Urothelium cell line (cell line): ENCODE measurements around the gene GPRIN3.
A peak's percentile ranks its signal among the peaks of the same experiment; 100 is the strongest.

ENCODE experiments used
- DNase-seq: peaks from one replicate; pipeline ENCODE4 v3.0.0; 2011; ENCODE audit warnings: low spot score, mixed read lengths
- FAIRE-seq: peaks from 2 replicates; lab custom pipeline; 2011; peaks lifted over from hg19 to GRCh38; lab: Jason Lieb, UNC

Gene GPRIN3

DNA sequence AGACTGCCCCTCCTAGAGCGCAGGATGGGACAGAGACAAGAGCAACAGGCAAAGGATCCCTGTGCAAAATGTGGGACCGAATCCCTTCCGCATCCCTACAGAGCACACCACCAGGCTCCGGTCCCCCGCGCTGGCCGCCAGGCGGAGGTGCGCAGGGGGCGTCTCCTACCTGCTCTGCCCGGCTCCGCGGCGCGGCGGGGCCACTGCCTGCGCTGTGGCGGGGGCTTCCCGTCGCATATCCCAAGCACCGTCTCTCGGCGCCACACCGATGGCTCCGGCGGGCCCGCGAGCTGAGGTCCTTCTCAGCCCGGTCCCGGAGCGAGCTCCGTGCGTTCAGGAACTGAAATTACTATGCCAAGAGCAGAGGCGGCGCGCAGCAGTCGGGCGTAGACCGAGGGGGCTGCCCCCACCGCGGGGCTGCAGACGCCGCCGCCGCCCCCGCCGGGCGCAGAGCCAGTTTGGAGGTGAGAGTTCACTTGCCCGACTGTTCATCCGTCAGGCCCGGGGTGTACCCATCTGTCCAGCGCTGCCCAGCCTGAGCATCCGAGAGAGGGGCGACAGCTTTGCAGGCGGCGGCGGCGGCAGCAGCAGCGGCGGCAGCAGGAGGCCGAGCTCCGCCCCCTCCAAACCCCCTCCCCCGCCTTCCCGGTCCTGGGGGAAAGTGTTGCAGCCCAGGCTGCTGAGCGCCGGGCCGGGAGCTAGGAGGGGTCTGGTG is at the start of gene GPRIN3:
Gene GPRIN3 (minus strand): TSS at position 355 of the 715 bp plus-strand sequence. CDS start 57,690 bp downstream, outside the sequence.
- peak; percentile 13 for FAIRE-seq
- peak; percentile 63 for DNase-seq

DNA sequence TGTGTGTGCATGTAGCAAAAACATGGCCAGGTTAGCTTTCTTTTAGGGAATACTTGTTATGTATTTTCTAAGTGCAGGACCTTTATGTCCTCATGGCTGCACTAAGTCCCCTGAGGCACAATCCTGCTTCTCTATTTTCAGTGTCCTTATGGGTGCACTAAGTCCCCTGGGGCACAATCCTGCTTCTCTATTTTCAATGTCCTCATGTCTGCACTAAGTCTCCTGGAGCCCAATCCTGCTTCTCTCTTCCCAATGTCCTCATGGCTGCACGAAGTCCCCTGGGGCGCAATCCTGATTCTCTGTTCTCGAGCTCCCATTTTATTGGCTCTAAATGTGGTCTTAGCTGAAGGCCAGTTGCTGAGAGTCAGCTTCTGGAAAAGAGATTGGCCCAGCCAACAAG is 49.7 kb upstream of the GPRIN3 start:
- FAIRE-seq (no peak), DNase-seq (no peak)

DNA sequence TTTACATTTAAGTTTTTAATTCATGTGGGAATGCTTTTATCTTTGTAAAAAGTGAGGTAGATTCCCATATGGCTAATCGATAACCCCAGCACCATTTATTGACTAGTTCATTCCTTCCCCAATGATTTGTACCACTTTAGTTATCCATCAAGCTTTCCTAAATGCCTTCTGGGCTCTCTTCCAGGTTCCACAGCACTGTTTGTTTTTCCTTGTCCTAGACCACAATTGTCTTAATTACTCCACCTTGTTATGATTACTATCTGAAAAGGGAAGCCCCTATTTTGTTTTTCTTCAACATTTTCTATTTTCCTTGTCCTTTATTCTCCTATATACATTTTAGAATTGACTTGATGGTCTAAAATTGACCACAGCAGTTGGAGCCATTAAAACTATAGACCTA is 48.5 kb upstream of the GPRIN3 start:
- FAIRE-seq (no peak), DNase-seq (no peak)

DNA sequence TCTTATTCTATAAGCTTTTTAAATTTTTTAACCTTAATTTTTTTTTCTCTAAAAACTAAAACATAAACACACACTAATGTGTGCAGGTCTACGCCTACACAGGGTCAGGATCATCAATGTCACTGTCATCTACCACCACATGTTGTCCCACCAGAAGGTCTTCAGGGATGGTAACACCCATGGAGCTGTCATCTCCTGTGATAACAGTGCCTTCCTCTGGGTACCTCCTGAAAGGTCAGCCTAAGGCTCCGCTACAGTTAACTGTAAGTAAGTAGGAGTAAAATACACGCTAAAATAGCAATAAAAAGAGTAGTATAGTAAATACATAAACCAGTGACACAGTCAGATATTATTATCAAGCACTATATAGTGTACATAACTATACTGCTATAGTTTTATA is 45.9 kb upstream of the GPRIN3 start:
- DNase-seq = no peak
- no peak for FAIRE-seq

DNA sequence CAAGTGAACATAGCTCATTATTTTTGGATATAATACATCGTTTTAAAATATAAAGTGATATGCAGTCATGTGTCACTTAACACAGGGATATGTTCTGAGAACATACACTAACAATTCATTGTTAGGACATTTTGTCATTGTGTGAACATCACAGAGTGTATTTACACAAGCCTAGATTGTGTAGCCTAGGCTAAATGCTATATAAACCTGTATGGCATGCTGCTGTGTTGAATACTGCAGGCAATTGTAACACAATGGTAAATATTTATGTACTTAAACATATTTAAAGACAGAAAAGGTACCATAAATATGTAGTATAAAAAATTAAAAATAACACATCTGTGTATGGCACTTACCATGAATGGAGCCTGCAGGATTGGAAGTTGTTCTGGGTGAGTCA is 44.9 kb upstream of the GPRIN3 start:
- FAIRE-seq = no peak
- DNase-seq = no peak

DNA sequence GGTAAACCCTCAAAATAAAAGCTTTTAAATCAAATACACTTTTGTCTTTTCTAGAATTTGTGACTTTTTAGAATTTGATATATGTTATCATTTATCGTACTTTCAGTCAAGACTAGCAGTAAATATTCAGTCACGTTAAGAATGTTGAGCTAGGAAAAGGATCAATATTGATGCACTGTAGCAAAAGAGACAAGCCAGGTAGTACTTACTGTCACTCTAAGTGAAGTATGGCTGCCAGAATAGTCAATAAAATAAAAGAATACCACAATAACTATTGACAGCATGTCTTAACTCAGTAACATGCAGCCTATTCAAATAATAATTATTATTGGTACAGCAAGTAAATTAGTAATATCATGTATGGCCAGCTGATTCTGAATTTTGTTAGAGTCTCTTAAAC is 43.6 kb upstream of the GPRIN3 start:
- FAIRE-seq (no peak), DNase-seq (no peak)

DNA sequence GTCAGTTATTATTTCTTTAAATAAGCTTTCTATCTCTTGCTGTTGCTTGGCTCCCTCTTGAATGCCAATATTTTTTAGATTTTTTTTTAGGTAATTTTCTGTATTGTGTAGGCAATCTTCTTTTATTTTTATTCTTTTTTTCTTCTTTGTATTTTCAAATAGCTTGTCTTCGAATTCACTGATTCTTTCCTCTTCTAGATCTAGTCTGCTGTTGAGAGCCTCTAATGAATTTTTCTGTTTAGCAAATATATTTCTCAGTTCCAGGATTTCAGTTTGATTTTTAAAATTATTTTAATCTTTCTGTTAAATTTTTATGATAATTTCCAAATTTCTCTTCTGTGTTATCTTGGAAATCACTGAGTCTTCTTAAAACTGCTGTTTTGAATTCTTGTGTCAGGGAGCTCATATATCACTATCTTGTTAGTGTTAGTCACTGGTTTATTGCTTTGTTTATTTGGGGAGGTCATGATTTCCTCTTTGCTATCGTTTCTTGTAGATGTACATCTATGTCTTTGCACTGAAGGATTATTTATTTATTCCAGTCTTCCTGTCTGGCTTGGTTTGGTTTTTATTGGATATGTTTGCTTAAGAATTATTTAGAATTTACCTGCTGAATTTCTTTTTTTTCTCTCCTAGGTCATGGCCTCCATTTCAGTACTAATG is 39.9 kb upstream of the GPRIN3 start:
- FAIRE-seq = no peak
- DNase-seq = no peak

DNA sequence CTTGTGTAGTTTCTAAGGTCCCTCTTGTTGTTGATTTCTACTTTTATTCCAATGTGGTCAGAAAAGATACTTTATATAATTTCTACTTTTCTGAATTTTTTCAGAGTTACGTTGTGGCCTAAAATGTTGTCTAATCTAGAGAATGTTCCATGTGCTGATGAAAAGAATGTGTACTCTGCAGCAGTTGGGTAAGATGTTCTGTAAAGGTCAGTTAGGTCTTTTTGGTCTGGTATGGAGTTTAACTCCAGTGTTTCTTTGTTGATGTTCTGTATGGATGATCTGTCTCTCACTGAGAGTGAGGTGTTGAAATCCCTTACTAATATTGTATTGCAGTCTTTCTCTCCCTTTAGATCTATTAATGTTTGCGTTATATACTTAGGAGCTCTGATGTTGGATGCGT is 37.0 kb upstream of the GPRIN3 start:
- FAIRE-seq (no peak), DNase-seq (no peak)

DNA sequence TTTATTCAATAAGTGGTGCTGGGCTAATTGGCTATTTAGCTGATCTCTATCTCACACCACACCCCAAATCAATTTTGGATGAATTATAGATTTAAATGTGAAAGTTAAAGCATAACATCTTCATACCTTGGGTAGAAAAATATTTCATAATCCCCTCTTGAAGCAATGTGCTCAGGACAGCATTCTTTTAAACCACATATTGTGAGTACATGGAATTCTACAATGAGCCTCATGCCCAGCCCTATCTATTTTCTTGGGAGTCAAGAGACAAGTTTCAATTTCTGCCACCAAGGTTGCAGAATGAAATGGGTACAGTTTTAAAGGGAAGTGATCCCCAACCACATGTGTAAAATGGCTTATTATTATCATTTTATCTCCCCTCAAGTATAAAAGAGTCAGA is 30.6 kb upstream of the GPRIN3 start:
- DNase-seq = no peak
- FAIRE-seq = no peak

DNA sequence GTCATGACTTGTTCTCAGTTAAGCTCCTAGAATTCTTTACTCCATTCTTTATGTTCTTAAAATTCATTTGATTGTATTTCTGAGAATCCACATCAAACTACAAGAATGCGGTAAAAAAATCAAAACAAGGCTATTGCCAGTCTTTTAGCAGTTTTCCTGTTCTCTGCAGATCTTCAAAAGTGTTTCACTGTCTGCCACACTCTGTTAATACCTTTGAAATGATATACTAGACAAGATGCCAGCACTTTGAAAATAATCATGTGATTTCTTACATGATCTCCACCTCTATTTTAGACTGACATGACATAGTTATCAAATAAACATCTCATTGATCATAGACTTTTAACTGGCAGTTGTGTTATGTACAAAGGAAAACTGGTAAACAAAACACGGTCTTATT is 30.1 kb upstream of the GPRIN3 start:
- DNase-seq = no peak
- FAIRE-seq = no peak

DNA sequence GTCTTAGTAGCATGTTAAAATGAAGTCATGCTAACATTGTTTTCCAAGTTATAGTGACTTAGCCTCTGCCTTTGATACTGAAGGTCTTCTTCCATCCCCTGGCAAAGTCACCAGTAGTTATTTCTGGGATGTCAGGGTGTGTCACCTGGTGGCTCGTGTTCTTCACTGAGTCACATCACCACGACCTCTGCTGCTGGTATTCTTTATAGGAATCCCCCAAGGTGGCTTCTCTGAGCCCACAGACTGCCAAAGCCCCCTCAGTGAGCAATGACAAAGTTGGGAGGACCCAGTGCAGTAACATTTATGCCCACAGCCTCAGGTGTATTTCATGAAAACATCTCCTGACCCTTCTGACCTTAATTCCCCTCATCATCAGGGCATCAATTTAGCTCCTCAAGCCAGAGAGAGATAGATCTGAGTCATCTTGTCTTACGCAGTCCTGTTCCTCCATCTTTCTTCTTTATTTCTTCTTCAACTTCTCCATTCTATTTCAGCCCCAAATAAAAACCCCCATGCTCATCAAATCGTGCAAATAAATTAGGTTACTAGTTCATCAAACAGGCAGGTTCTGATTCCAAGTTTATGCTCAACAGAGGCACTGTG is 29.3 kb upstream of the GPRIN3 start:
- FAIRE-seq = no peak
- no peak for DNase-seq

DNA sequence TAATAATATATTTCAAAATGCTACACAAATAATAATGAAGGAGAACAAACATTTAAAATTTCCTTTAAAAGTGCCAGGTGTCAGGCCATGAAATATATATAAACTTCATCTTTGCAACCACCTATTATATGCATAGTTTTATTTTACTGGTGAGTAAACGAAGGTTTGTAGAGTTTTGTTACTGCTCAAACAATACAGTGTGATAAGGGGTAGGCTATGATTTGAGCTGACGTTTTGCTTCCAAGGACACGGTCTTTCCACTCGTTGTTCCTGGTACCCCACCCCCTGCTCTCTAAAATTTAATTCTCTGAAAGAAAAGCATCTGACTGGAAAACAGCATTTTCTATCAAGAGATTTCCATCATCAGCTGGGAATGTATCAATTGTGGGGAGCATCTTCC is 27.2 kb upstream of the GPRIN3 start:
- no peak for FAIRE-seq
- DNase-seq = no peak

DNA sequence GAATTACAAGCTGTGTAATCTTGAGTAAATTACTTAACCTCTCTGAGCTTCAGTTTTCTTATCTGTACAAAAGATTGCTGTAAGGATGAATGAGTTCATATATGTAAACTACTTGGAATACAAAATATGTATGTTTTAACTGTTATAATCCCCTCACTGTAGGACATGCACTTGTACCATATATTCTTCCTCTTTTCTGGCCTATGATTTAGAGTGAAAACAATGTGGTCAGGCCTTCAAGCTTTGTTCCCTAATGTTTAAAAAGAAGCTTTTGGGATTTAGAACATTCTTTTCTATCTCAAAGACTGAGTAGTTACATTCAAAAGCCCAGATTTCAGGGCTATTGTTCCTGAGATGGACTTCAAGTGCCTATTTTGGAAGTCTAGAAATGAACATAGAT is 26.7 kb upstream of the GPRIN3 start:
- FAIRE-seq = no peak
- DNase-seq = no peak

DNA sequence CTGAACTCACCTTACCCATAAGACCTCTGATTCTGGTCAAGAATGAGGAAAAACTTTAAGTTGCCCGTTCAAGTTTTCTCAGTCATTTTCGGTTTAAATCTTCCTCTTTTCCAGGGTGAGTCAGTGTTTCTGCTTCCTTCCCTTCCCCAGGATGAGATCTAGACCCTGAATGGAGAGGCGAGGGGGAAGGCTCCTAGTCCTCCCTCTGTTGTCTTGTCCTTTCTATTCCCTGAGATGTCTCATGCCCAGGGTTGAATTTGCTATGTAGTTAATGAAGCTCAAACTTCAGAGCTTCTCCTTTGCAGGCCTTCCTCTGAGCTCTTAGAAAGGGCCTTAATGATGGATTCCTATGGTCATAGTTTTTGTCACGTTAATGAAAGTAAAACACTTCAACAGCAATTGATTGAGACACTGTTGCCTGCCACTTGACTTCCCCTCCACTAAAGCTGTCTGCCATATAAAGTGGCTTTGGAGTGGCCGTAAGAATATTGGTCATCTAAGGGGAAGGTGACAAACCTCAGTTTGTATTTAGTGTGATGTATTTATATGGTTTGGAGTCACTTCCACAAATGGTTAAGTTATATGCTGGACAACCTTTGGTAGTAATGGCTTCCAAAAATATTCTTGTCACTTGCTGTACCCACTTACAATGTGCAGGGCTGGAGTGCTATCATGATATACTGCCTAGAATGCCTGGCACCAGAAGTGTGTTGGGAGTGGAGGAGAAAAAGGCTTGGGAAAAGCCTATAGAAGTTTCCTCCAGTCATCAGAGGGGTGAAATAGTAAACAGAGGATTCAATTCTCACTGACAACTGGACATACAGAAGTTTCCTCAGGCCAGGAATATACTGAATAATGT is 24.3 kb upstream of the GPRIN3 start:
- no peak for DNase-seq
- no peak for FAIRE-seq

DNA sequence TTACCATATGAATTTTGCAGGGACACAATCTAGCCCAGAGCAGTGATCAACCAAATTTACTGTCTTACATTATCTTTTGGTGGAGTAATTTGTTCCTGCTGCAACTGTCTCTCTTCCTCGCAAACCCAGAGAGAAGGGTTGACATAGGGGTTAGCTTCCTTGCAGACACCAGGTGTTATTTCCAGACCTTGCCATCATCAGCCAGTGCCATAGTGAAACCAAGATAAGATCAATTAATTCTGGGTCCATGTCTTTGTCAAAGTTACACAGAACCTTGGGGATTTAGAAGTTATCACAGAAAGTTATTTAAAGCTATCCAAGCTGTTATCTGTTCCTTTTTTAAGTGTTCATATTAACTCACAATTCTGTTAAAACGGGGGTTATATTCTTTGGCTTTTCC is 23.6 kb upstream of the GPRIN3 start:
- FAIRE-seq (no peak), DNase-seq (no peak)

DNA sequence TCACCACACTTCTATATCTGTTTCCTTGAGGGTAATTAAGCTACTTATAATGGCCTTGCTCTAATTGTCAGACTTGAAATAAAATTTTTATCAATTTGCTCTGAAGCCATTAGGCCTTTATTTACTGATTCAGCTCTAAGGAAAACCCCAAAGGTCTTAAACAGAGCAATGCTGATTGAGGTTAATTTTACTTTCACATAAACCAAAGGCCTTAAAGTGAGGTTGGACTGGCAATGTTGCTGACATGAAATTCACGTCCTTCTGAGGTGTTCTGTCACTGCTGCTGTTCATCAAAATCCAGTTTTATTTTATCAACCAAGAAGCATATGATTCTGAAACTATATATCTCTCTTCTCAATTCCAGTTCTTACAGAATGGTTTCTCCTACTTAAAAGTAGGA is 21.7 kb upstream of the GPRIN3 start:
- FAIRE-seq = no peak

DNA sequence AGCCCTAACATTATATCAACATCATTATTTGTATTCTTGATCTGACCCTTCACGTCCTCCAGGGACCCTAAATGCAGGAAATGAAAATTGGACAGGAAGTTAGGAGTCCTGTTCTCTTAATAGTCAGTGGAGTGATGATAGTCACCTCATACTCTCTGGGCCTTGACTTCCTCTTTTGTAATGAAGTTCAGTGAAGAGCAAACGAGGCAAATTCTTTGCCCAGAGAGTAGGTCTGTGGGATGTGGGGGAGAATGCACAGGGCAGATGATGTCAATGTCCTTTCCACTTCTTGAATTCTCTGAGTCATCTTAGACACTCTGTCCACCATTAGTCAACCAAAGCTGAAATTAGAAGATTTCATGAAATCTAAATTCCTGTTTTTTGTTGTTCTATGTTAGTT is 17.1 kb upstream of the GPRIN3 start:
- peak; percentile 16 for DNase-seq
- FAIRE-seq = no peak

More for the DNA sequence above, 21.7 kb upstream of the GPRIN3 start:
- no peak for DNase-seq

DNA sequence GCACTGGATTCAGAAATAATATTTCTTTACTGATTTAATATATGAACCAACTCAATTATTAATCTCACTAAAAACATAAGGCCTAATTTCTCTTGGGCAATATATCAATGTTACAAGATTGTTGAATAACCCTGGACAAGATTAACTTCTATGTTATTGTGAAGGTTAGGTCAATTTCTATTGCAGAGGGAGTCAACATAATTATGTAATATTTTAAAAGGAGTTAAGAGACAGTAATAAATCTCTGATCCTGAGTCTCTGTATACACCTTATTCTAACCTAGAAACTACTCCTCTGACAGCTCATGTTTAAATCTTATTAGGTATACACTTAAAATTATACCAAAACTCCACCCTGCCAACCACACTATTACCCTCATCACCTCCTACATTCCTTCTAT is 15.1 kb upstream of the GPRIN3 start:
- no peak for FAIRE-seq
- no peak for DNase-seq

DNA sequence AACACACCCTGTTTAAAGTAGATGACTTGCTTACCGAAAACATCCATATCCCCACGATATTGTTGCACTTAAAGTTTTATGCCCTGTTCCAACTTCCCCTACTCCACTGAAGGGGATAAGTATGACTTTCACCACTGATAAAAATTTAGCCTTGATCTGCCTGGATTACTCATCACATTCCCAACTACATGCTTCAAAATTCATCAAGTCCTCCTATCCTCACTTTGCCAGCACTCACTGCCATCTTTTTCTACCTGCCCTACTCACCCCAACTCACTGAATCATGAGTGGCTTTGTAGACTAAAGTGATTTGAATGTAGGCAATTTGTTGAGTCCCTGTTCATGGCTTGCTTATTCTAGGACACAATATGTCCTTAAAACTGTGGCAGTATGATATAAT is 12.2 kb upstream of the GPRIN3 start:
- DNase-seq (no peak), FAIRE-seq (no peak)

DNA sequence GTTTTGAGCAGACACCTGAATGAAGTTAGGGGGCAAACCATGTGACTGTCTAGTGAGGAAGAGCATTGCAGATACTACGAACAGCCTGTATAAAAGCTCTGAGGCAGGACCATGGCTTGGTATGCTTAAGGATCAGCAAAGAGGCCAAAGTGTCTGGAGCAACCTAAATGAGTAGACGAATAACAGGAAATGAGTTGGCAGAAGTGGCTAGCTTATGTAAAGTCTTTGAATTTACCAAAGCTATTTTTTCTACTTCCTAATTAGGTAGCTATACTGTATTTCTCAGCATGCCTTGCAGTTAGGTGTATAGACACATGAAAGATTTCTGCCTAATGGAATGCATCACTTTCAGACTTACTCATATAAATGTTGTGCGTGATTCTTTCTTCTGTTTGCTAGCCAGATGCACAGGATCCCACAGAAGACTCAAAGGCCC is 9.3 kb upstream of the GPRIN3 start:
- no peak for DNase-seq
- FAIRE-seq = no peak

DNA sequence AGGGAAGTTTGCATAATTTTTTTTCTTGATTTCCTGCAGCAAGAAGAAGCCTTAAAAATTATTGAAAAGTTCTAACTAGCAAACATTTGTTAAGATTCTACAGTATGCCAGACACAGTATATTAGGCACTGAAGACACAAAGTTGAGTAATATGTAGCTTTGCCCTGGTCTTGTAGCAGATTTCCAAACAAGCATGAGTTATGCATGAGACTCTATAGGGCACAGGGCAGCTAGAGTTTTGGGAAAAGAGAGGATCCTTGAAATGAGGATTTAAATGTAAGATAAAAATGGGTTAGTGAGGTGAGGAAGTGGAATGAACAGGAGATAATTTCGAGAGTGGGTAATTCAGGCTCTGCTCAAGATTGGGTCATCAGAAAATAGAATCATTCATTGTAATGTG is 8.6 kb upstream of the GPRIN3 start:
- FAIRE-seq (no peak), DNase-seq (no peak)
